ENCODE data around the gene TGFBRAP1.

TGFBRAP1 gene

DNA sequence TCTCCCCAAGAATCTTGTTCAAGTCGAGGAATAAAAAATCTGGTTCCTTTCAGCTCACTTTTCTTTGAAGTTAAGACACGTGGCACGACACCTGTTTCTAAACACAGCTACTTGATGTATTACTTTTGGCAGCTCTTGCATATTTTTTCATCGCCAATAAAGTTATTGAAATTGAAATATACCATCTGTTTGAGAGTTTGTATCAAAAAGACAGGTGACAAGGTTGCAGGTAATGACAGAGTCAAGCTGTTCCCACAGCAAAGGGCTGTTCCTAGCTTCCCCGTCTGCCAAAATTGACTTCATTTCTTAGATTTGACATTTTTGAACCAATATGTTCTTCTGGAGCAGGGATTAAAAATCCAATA, 93.5 kb downstream of the TGFBRAP1 start:
- no peak for FAIRE-seq

GRCh38 chr2:105235388-105236059, 94.0 kb downstream of the TGFBRAP1 start:
- FAIRE-seq: peak; percentile 60

DNA sequence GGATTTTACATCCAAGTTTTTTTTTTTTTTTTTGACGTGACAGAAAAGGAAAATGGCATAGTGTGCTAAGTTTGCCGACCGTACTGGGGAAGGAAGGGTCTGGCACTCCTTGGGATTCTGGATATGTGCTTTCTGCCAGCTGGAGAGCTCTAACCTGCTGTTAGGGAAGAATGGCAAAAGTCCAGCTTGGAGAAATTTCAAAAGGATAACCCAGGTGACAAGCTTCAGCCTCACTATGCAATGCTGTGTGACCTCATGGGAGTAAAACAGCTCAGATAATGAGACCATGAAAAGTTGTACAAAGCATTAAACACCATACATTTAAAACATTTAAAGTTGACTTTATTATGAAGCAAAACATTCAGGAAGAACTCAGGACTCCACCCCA, 98.3 kb downstream of the TGFBRAP1 start:
- no peak for FAIRE-seq

- no peak for FAIRE-seq
Observed at GRCh38 chr2:105224444-105224843, 105.1 kb downstream of the TGFBRAP1 start.

- no peak for FAIRE-seq
Observed at GRCh38 chr2:105220604-105221003, 108.9 kb downstream of the TGFBRAP1 start.

- no peak for FAIRE-seq
Observed at GRCh38 chr2:105215586-105216192, 113.8 kb downstream of the TGFBRAP1 start.
